T-helper 1 cell treated with Interleukin-12 subunit alpha and Interleukin-12 subunit beta and Interleukin-4 antibody, amounts not matched to agents 30 ng/mL and 1 ng/mL, for 36 hours (primary cell): ENCODE data around the gene SSR4. TPM values are rescaled to one million over a fixed set of nuclear protein-coding genes. Genes with fewer than 3 reads are reported as not detected.

ENCODE experiments used
- intact Hi-C: fragments of 100-400 bp; cut with micrococcal nuclease; formaldehyde crosslinking; loops from one replicate; pipeline ENCODE4 v1.15.1; 2024
- total RNA-seq: library from RNA; stranded (reverse); gene quantifications from 2 replicates; pipeline ENCODE4 v1.2.3, GENCODE V29; 2022

Gene SSR4
- total RNA-seq, 1 donor from 2014 or later, result 286 TPM

GRCh38 chrX:153803211-153804099, 9.0 kb downstream of the SSR4 start:
- intact Hi-C loops, result no loop called here

- intact Hi-C loops, result no loop called here
Observed at GRCh38 chrX:153804100-153804595, 9.7 kb downstream of the SSR4 start.

GRCh38 chrX:153804621-153805020, 10.2 kb downstream of the SSR4 start:
- intact Hi-C loops, result no loop called here

GRCh38 chrX:153805436-153805835, 11.0 kb downstream of the SSR4 start:
- intact Hi-C loops, result no loop called here

GRCh38 chrX:153806999-153807575, 12.6 kb downstream of the SSR4 start:
- intact Hi-C loops, result no loop called here

- intact Hi-C loops, result no loop called here
Observed at GRCh38 chrX:153807976-153808375, 13.5 kb downstream of the SSR4 start.

- intact Hi-C loops, result no loop called here
Observed at GRCh38 chrX:153812220-153812619, 17.8 kb downstream of the SSR4 start.

- intact Hi-C loops, result no loop called here
Observed at GRCh38 chrX:153813161-153813560, 18.7 kb downstream of the SSR4 start.

GRCh38 chrX:153814591-153815315, 20.3 kb downstream of the SSR4 start:
- intact Hi-C loops, result no loop called here

- intact Hi-C loops, result no loop called here
Observed at GRCh38 chrX:153816831-153817690, 22.6 kb downstream of the SSR4 start.

GRCh38 chrX:153818064-153818463, 23.6 kb downstream of the SSR4 start:
- intact Hi-C loops, result loop anchor here (2.0 kb wide), 1 partner anchor 57 kb away; no protein-coding TSS in a partner anchor

- intact Hi-C loops, result loop anchor here (1.0 to 2.0 kb wide), 3 partner anchors 24 to 94 kb away; partner anchors contain the start of genes ABCD1, BCAP31, IDH3G and SSR4
Observed at GRCh38 chrX:153818571-153819383, 24.3 kb downstream of the SSR4 start.

GRCh38 chrX:153819384-153820040, 25.0 kb downstream of the SSR4 start:
- intact Hi-C loops, result loop anchor here (1.0 to 2.0 kb wide), 3 partner anchors 25 to 95 kb away; partner anchors contain the start of genes ABCD1, BCAP31, IDH3G and SSR4

GRCh38 chrX:153820601-153821000, 26.1 kb downstream of the SSR4 start:
- intact Hi-C loops, result no loop called here

GRCh38 chrX:153821066-153821465, 26.6 kb downstream of the SSR4 start:
- intact Hi-C loops, result no loop called here

GRCh38 chrX:153824348-153824747, 29.9 kb downstream of the SSR4 start:
- intact Hi-C loops, result no loop called here

GRCh38 chrX:153825042-153825441, 30.6 kb downstream of the SSR4 start:
- intact Hi-C loops, result no loop called here

- intact Hi-C loops, result no loop called here
Observed at GRCh38 chrX:153827016-153827415, 32.5 kb downstream of the SSR4 start.

GRCh38 chrX:153827903-153828302, 33.4 kb downstream of the SSR4 start:
- intact Hi-C loops, result no loop called here
